ENCODE data around the gene NFRKB.

Gene NFRKB

GRCh38 chr11:129895126-129896041 is at the start of gene NFRKB:
Gene NFRKB, minus strand, starts transcription at chr11:129895578. Its CDS starts 2,729 bp downstream, at chr11:129892849.
- peak; percentile 80 for DNase-seq (ENCODE audit: low spot score)

- no peak for DNase-seq (ENCODE audit: low spot score)
Measured at GRCh38 chr11:129944696-129945095, 49.3 kb upstream of the NFRKB start.

- DNase-seq (ENCODE audit: low spot score), result no peak
Measured at GRCh38 chr11:129943036-129943435, 47.7 kb upstream of the NFRKB start.

GRCh38 chr11:129939510-129939909 is 44.1 kb upstream of the NFRKB start:
- DNase-seq (ENCODE audit: low spot score), result no peak

- DNase-seq (ENCODE audit: low spot score), result no peak
Measured at GRCh38 chr11:129938764-129939163, 43.4 kb upstream of the NFRKB start.

GRCh38 chr11:129937592-129938238 is 42.3 kb upstream of the NFRKB start:
- no peak for DNase-seq (ENCODE audit: low spot score)

- DNase-seq (ENCODE audit: low spot score), result no peak
Measured at GRCh38 chr11:129935723-129936122, 40.3 kb upstream of the NFRKB start.

GRCh38 chr11:129933891-129934290 is 38.5 kb upstream of the NFRKB start:
- no peak for DNase-seq (ENCODE audit: low spot score)

GRCh38 chr11:129933262-129933661 is 37.9 kb upstream of the NFRKB start:
- no peak for DNase-seq (ENCODE audit: low spot score)

GRCh38 chr11:129932381-129933067 is 37.1 kb upstream of the NFRKB start:
- no peak for DNase-seq (ENCODE audit: low spot score)

GRCh38 chr11:129930743-129931142 is 35.4 kb upstream of the NFRKB start:
- DNase-seq (ENCODE audit: low spot score), result no peak

GRCh38 chr11:129930296-129930695 is 34.9 kb upstream of the NFRKB start:
- DNase-seq (ENCODE audit: low spot score), result peak; percentile 8

- DNase-seq (ENCODE audit: low spot score), result no peak
Measured at GRCh38 chr11:129929721-129930120, 34.3 kb upstream of the NFRKB start.

- no peak for DNase-seq (ENCODE audit: low spot score)
Measured at GRCh38 chr11:129928923-129929692, 33.7 kb upstream of the NFRKB start.

GRCh38 chr11:129922674-129923073 is 27.3 kb upstream of the NFRKB start:
- no peak for DNase-seq (ENCODE audit: low spot score)

GRCh38 chr11:129918361-129918760 is 23.0 kb upstream of the NFRKB start:
- no peak for DNase-seq (ENCODE audit: low spot score)

- no peak for DNase-seq (ENCODE audit: low spot score)
Measured at GRCh38 chr11:129917231-129917630, 21.9 kb upstream of the NFRKB start.

- no peak for DNase-seq (ENCODE audit: low spot score)
Measured at GRCh38 chr11:129911298-129911697, 15.9 kb upstream of the NFRKB start.

- no peak for DNase-seq (ENCODE audit: low spot score)
Measured at GRCh38 chr11:129910360-129910759, 15.0 kb upstream of the NFRKB start.

- DNase-seq (ENCODE audit: low spot score), result no peak
Measured at GRCh38 chr11:129905402-129905801, 10.0 kb upstream of the NFRKB start.

GRCh38 chr11:129896062-129896461 is 684 bp upstream of the NFRKB start:
- DNase-seq (ENCODE audit: low spot score), result no peak
